ENCODE results near the gene ZFAND3. TPM values are rescaled to one million over a fixed set of nuclear protein-coding genes. Genes with fewer than 3 reads are reported as not detected.

ZFAND3 gene
- total and polyA plus RNA-seq, 2 donors: 25.4 to 68.9 TPM

DNA sequence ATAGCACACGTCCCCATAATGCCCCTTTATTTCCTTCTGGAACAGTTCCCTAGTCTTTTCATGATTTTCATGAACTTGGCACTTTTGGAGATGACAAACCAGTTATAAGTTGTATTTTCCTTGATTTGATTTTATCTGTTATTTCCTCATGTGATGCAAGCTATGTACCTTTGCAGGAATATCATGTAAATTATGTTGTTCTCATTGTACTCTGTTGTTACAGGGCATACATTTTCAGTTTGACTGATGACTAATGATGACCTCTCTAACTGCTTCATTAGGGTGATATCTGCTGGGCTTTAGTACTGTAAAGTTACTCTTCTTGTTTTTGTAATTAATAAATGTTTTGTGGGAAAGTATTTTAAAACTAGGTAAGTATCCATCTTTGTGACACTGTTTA lies 147.3 kb downstream of the ZFAND3 start:
- WGBS: 27% methylated on average over 1 of the region's 1 CpG
- DNase-seq (ENCODE audit: extremely low spot score): no peak
- no peak overlapping the region for H3K4me3 ChIP-seq (ENCODE audit: low read depth, low read length)
- H3K27ac ChIP-seq (ENCODE audit: low read depth): no peak overlapping the region
- peaks cover 3% of the 10 kb centered on the region for H3K4me1 ChIP-seq (ENCODE audit: insufficient read depth)
- no peaks in the 10 kb centered on the region for H3K36me3 ChIP-seq (ENCODE audit: insufficient read depth)

DNA sequence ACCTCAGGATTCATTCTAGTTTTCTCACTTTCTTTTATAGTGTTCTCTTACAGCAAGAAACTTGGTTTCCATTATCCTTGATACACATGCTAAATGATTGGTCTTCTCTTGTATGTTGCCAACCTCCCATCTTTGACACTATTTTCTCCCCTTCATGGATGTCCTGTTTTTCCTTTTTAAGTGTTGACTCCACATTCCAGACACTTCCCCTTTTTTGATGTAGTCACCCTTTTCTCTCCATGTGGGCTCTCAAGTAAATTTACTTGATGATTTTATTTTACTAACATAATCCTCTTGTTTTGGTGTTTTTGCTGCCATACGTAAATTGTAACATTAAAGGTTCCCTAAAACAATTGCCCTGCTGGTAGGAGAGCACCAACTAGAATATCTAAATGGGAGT lies 148.1 kb downstream of the ZFAND3 start:
- DNase-seq (ENCODE audit: extremely low spot score): no peak
- Histone ChIP-seq H3K4me1 (ENCODE audit: insufficient read depth) (peaks cover 3% of the 10 kb centered on the region), H3K27ac (ENCODE audit: low read depth) (no peak overlapping the region), H3K36me3 (ENCODE audit: insufficient read depth) (no peaks in the 10 kb centered on the region), H3K4me3 (ENCODE audit: low read depth, low read length) (no peak overlapping the region)
- WGBS: 95% methylated on average over 1 of the region's 1 CpG

DNA sequence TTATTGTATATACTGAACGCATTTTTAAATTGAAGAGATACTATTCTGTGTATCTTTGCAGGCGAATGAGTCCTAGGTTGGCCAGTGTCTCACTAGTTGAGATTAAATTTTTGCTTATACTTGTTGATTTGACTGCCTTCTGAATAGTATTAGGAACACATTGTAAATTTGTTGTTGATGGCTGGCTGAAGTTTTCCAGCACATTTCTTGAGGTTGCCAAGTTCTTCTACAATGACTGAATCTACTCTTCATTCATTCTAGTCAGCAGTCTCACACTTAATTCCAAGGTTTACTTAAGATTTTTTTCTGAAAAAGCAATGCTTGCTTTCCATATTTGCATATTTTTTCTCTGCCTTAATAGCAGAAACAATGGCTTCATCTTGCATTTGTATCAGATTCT lies 151.7 kb downstream of the ZFAND3 start:
- H3K36me3 ChIP-seq (ENCODE audit: insufficient read depth): no peaks in the 10 kb centered on the region
- no peaks in the 10 kb centered on the region for H3K4me1 ChIP-seq (ENCODE audit: insufficient read depth)
- H3K4me3 ChIP-seq (ENCODE audit: low read depth, low read length): no peak overlapping the region
- no peak for DNase-seq (ENCODE audit: extremely low spot score)
- WGBS: 38% methylated on average over 2 of the region's 2 CpGs
- no peak overlapping the region for H3K27ac ChIP-seq (ENCODE audit: low read depth)

DNA sequence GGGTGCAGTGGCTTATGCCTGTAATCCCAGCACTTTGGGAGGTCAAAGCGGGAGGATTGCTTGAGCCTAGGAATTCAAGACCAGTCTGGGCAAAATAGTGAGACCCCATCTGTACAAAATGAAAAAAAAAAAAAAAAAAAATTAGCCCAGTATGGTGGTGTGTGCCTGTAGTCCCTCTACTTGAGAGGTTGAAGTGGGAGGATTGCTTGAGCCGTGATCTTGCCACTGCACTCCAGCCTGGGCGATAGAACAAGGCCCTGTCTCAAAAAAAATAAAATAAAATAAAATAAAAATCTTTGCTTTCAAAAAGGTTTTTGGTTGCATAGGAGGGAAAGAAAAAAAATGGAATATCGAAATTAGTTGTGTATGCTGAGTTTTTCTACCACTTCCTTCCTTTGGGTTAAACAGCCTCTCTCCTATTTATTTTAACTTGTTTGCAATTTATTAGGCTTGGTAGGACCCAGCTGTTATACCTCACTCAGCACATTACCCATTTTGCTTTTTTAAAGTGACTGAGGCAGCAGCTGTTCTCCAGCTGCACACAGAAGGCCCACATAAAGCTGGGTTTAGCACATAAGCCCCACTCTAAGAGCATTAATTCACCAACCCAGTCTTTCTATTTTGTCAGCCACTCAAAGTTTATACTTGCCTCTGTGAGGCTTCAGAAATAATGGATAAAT lies 152.3 kb downstream of the ZFAND3 start:
- Histone ChIP-seq H3K36me3 (ENCODE audit: insufficient read depth) (no peaks in the 10 kb centered on the region), H3K4me1 (ENCODE audit: insufficient read depth) (no peaks in the 10 kb centered on the region), H3K4me3 (ENCODE audit: low read depth, low read length) (no peak overlapping the region), H3K27ac (ENCODE audit: low read depth) (no peak overlapping the region)
- no peak for DNase-seq (ENCODE audit: extremely low spot score)
- 61% methylated on average over 4 of the region's 4 CpGs for WGBS

DNA sequence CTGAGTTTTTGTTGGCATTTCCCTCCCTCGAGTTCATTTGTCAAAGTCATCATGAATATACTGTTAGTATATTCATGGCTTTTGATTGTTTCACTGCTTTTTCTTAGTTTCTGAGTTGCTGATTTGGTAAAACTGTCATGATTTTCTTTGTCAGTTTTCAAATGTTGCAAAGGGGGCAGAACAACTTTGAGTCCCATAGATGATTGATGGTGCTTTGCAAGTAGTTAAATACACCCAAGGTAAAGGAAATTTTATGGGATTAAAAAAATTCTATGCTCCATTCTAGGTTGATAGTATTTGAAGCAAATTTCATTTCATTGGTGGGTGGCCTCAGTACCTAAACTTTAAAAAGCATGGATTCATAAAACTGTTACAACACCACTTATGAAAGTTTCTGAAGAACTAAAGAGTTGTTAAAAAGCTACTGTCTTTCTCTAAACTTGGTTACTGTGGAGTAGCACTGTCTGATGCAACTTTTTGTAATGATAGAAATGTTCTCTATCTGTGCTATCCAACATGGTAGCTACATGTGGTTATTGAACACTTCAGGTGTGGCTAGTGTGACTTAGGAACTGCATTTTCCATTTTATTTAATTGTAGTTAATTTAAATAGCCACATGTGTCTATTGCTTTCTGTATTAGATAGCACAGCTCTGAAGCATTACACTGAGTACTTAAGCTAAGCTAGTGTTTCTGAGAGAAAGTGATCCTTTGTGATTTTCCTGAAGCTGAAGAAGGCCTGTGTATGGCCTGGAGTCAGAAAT lies 153.6 kb downstream of the ZFAND3 start:
- Histone ChIP-seq H3K27ac (ENCODE audit: low read depth) (no peak overlapping the region), H3K4me3 (ENCODE audit: low read depth, low read length) (no peak overlapping the region), H3K4me1 (ENCODE audit: insufficient read depth) (no peaks in the 10 kb centered on the region), H3K36me3 (ENCODE audit: insufficient read depth) (no peaks in the 10 kb centered on the region)
- no peak for DNase-seq (ENCODE audit: extremely low spot score)
- WGBS: 92% methylated on average over 1 of the region's 1 CpG

DNA sequence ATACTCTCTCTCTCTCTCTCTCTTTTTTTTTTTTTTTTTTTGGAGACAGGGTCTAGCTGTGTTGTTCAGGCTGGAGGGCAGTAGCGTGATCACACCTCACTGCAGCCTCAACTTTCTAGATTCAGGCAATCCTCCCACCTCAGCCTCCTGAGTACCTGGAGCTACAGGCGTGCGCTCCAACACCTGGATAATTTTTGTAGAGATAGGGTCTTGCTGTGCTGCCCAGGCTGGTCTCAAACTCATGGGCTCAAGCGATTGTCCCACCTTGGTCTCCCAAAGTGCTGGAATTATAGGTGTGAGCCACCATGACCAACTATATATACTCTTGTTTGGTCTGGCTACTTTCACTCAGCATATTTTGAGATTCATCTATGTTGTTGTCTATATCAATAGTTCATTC lies 154.9 kb downstream of the ZFAND3 start:
- H3K4me3 ChIP-seq (ENCODE audit: low read depth, low read length): no peak overlapping the region
- H3K27ac ChIP-seq (ENCODE audit: low read depth): no peak overlapping the region
- no peak for DNase-seq (ENCODE audit: extremely low spot score)
- no peaks in the 10 kb centered on the region for H3K36me3 ChIP-seq (ENCODE audit: insufficient read depth)
- no peaks in the 10 kb centered on the region for H3K4me1 ChIP-seq (ENCODE audit: insufficient read depth)
- over 99% methylated on average over 4 of the region's 4 CpGs for WGBS

DNA sequence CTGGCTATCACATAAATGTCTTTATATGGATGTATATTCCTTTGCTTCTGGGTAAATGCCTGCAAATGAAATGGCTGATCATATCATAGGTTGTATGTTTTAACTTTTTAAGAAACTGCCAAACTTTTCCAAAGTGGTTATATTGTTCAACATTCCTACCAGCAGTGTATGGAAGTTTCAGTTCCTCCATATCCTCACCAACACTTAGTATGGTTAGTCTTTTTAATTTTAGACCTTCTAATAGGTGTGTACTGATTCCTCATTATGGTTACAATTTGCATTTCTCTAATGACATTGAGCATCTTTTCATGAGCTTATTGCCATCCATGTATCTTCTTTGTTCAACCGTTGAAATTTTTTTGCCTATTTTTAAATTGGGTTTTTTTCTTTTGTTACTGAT lies 155.4 kb downstream of the ZFAND3 start:
- no peak overlapping the region for H3K27ac ChIP-seq (ENCODE audit: low read depth)
- WGBS: 90% methylated on average over 1 of the region's 1 CpG

DNA sequence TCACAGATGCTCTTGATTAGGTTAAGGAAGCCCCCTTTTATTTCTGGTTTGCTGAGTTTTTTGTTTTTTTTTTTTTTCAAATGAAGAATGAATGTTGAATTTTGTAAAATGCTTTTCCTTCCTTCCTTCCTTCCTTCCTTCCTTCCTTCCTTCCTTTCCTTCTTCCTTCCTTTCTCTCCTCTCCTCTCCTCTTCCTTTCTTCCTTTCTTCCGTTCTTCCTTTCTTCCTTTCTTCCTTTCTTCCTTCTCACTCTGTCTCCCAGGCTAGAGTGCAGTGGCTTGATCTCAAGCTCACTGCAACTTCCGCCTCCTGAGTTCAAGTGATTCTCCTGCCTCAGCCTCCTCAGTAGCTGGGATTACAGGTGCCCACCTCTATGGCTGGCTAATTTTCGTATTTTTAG lies 158.2 kb downstream of the ZFAND3 start:
- 97% methylated on average over 3 of the region's 3 CpGs for WGBS
- no peak for DNase-seq (ENCODE audit: extremely low spot score)
- Histone ChIP-seq H3K4me1 (ENCODE audit: insufficient read depth) (peaks cover 1% of the 10 kb centered on the region), H3K4me3 (ENCODE audit: low read depth, low read length) (no peak overlapping the region), H3K27ac (ENCODE audit: low read depth) (no peak overlapping the region), H3K36me3 (ENCODE audit: insufficient read depth) (no peaks in the 10 kb centered on the region)

More for the DNA sequence above, 155.4 kb downstream of the ZFAND3 start:
- DNase-seq (ENCODE audit: extremely low spot score): no peak
- H3K36me3 ChIP-seq (ENCODE audit: insufficient read depth): no peaks in the 10 kb centered on the region
- H3K4me1 ChIP-seq (ENCODE audit: insufficient read depth): no peaks in the 10 kb centered on the region
- H3K4me3 ChIP-seq (ENCODE audit: low read depth, low read length): no peak overlapping the region

DNA sequence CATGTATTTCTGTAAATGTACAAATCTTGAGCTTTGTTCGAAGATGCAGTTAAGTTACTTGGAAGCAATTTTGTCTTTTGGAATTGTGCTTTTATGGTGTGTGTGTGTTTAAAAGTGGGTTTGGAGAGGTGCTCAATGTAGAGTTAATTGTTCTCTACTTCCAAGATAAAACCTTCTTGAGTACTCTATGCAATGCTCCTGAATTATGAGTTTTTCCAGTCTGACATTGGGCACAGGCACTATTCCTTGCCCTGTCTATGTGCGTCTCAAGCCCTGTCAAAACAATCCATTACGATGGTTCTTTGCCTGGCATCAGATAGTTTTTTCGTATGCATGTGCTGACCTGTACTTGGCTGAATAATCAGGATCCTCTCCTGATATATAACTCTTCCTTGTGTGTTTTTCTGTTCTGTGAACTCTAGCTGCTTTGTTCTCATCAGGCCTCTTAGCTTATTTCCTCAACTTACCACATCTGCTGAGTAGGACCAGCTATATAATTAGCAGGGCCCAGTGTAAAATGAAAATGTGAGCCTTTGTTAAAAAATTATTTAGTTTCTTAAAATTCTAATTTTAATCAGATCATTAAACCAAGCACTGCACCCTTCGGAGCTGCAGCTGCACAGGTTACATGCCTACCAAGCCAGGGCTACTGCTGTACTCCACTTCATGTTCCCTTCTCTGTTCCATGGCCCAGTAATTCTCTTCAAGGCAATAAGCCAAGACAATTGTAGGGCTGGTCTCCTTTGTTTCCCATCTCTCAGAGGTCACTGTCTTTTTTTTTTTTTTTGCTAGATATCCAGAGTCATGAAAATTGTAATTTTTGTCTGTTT lies 160.1 kb downstream of the ZFAND3 start:
- peaks cover 1% of the 10 kb centered on the region for H3K4me1 ChIP-seq (ENCODE audit: insufficient read depth)
- WGBS: 78% methylated on average over 5 of the region's 5 CpGs
- no peak for DNase-seq (ENCODE audit: extremely low spot score)

DNA sequence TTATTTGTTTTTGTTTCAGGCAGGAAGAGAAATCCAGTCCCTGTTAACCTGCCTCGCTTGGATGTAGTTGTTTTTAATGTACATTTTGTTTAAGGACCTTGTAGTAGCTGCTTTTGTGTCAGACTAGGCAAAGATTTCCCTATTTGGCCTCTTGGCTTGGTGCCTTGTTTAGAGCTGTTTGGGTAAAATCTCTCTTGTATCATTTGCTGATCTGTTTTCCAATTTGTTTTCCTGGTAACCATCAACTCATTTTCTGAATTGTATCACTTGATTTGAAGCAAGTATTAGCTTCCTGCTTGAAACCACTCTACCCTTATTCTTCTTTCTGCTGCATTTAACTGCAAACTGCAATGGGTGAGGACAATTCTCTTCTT lies 160.7 kb downstream of the ZFAND3 start:
- Histone ChIP-seq H3K4me1 (ENCODE audit: insufficient read depth) (peaks cover 1% of the 10 kb centered on the region), H3K36me3 (ENCODE audit: insufficient read depth) (no peaks in the 10 kb centered on the region), H3K27ac (ENCODE audit: low read depth) (no peak overlapping the region), H3K4me3 (ENCODE audit: low read depth, low read length) (no peak overlapping the region)
- no peak for DNase-seq (ENCODE audit: extremely low spot score)
- WGBS: 71% methylated on average over 1 of the region's 1 CpG

More for the DNA sequence above, 160.1 kb downstream of the ZFAND3 start:
- Histone ChIP-seq H3K27ac (ENCODE audit: low read depth) (no peak overlapping the region), H3K36me3 (ENCODE audit: insufficient read depth) (no peaks in the 10 kb centered on the region), H3K4me3 (ENCODE audit: low read depth, low read length) (no peak overlapping the region)

DNA sequence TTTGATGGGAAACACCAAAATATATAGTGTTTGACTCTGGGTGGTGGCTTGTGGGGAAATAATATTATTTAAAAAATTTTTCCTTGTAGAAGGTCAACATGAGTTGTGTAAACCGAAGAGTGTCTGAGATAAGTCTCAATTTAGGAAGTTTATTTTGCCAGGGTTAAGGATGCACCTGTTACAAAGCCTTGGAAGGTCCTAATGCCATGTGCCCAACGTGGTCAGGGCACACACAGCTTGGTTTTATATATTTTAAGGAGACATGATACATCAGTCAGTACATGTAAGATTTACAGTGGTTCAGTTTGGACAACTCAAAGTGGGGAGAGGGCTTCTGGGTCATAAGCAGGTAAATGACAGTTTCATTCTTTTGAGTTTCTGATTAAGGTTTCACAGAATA lies 162.1 kb downstream of the ZFAND3 start:
- 91% methylated on average over 2 of the region's 2 CpGs for WGBS
- H3K4me1 ChIP-seq (ENCODE audit: insufficient read depth): peaks cover 1% of the 10 kb centered on the region
- H3K36me3 ChIP-seq (ENCODE audit: insufficient read depth): no peaks in the 10 kb centered on the region
- no peak for DNase-seq (ENCODE audit: extremely low spot score)
- no peak overlapping the region for H3K4me3 ChIP-seq (ENCODE audit: low read depth, low read length)
- no peak overlapping the region for H3K27ac ChIP-seq (ENCODE audit: low read depth)

DNA sequence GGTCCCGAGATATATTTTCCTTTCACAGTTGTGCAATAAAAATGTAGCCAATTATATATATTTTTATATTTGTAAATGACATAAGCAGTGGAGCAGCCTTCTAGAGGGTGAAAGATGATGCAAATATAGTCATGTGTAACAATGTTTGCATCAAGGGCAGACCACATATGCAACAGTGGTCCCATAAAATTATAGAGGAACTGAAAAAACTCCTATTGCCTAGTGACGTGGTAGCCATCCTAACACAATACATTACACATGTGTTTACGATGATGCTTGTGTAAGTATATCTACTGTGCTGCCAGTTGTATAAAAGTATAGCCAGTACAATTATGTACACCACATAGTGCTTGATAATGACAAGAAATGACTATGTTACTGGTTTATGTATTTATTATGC lies 162.8 kb downstream of the ZFAND3 start:
- no peak for DNase-seq (ENCODE audit: extremely low spot score)
- H3K4me1 ChIP-seq (ENCODE audit: insufficient read depth): peaks cover 1% of the 10 kb centered on the region
- H3K4me3 ChIP-seq (ENCODE audit: low read depth, low read length): no peak overlapping the region
- no peak overlapping the region for H3K27ac ChIP-seq (ENCODE audit: low read depth)
- no peaks in the 10 kb centered on the region for H3K36me3 ChIP-seq (ENCODE audit: insufficient read depth)
- 94% methylated on average over 3 of the region's 3 CpGs for WGBS

DNA sequence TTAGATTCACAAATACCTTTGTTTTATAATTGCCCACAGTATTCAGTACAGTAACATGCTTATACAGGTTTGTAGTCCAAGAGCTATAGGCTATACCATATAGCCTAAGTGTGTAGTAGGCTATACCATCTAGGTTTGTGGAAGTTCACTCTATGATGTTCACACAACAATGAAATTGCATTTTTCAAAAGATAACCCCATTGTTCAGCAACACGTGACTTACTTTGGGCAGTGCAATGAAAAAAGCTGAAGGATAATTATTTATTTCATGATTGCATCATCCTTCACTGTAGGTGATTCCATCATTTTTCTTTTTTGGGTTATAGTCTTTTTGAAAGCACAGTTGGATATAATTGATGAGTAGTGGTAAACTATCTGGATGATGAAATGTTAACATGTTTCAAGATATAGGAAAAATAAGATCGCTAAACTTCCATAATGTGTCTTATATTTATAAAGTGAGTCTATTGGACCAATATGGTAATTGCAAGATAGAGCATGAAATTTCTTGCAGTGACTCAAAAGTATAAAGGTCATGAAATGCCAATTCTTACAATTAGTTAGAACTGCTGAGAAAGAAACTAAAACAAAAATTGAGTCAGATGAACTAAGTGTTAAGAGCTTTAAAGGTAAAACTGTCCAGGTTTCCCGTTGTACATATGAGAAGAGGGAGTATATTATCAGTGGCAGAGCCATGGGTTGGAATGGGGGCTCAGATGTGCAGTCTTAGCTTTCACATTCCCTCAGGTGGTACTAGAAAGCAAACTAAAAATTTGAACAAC lies 164.4 kb downstream of the ZFAND3 start:
- Histone ChIP-seq H3K4me1 (ENCODE audit: insufficient read depth) (peaks cover 1% of the 10 kb centered on the region), H3K36me3 (ENCODE audit: insufficient read depth) (no peaks in the 10 kb centered on the region), H3K4me3 (ENCODE audit: low read depth, low read length) (no peak overlapping the region), H3K27ac (ENCODE audit: low read depth) (no peak overlapping the region)
- no peak for DNase-seq (ENCODE audit: extremely low spot score)
- WGBS: 95% methylated on average over 3 of the region's 3 CpGs
